HCT116 (cell line): Measurements from ENCODE around the gene HIVEP2.

ENCODE experiments used
- CEBPB ChIP-seq: IDR thresholded peaks from 2 replicates; pipeline ENCODE4 v1.6.1; 2012; ENCODE audit warnings: low read depth
- EZH2 ChIP-seq: fragments of 200-600 bp; sonication (generic); IDR thresholded peaks from 2 replicates; pipeline ENCODE4 v1.6.1; 2017; ENCODE audit warnings: antibody characterized with exemption, mixed run types
- EZH2phosphoT487 ChIP-seq: fragments of 200-600 bp; IDR thresholded peaks from 2 replicates; pipeline ENCODE4 v1.6.1; 2018; ENCODE audit warnings: antibody characterized with exemption, borderline replicate concordance
- MAX ChIP-seq: IDR thresholded peaks from 2 replicates; pipeline ENCODE4 v1.6.1; 2012
- POLR2A ChIP-seq: IDR thresholded peaks from 2 replicates; pipeline ENCODE4 v1.7.0; 2011; ENCODE audit warnings: borderline replicate concordance; ENCODE audit not compliant: insufficient read depth, insufficient read length; ENCODE audit errors: extremely low read depth
- POLR2AphosphoS5 ChIP-seq: IDR thresholded peaks from 2 replicates; pipeline ENCODE4 v1.6.1; 2011; ENCODE audit warnings: mild to moderate bottlenecking, low read depth, low read length, moderate library complexity
- RAD21 ChIP-seq: IDR thresholded peaks from 2 replicates; pipeline ENCODE4 v1.6.1; 2012; ENCODE audit warnings: low read depth, mild to moderate bottlenecking
- REST ChIP-seq: IDR thresholded peaks from 2 replicates; pipeline ENCODE4 v1.6.1; 2012; ENCODE audit warnings: low read depth
- SIN3A ChIP-seq: IDR thresholded peaks from 2 replicates; pipeline ENCODE4 v1.6.1; 2012; ENCODE audit warnings: low read depth
- SP1 ChIP-seq: IDR thresholded peaks from 2 replicates; pipeline ENCODE4 v1.6.1; 2012; ENCODE audit warnings: low read depth
- SRF ChIP-seq: IDR thresholded peaks from 2 replicates; pipeline ENCODE4 v1.6.1; 2012; ENCODE audit warnings: low read depth
- YY1 ChIP-seq: IDR thresholded peaks from 2 replicates; pipeline ENCODE4 v1.6.1; 2011; ENCODE audit warnings: low read length, low read depth, moderate library complexity, mild to moderate bottlenecking; ENCODE audit not compliant: insufficient replicate concordance; ENCODE audit errors: extremely low read depth
- TF ChIP-seq, protein P1 (sequence below), 3 experiments: fragments of 200-600 bp in 1 of 3; sonication (generic) in 1 of 3; IDR thresholded peaks in 2 of 3; conservative IDR thresholded peaks in 1 of 3; 2 replicates each; pipeline ENCODE4 v1.5.1; 2012 to 2017; ENCODE audit warnings: low read depth in 2 of 3, low read length in 2 of 3, antibody characterized with exemption in 1 of 3, borderline replicate concordance in 1 of 3, control low read depth in 1 of 3, mild to moderate bottlenecking in 1 of 3, mixed read lengths in 1 of 3, mixed run types in 1 of 3, moderate library complexity in 1 of 3; ENCODE audit not compliant: insufficient read depth in 1 of 3

GRCh38 chr6:142821860-142822259 lies 123.1 kb downstream of the HIVEP2 start:
- TF ChIP-seq, protein P1, sequence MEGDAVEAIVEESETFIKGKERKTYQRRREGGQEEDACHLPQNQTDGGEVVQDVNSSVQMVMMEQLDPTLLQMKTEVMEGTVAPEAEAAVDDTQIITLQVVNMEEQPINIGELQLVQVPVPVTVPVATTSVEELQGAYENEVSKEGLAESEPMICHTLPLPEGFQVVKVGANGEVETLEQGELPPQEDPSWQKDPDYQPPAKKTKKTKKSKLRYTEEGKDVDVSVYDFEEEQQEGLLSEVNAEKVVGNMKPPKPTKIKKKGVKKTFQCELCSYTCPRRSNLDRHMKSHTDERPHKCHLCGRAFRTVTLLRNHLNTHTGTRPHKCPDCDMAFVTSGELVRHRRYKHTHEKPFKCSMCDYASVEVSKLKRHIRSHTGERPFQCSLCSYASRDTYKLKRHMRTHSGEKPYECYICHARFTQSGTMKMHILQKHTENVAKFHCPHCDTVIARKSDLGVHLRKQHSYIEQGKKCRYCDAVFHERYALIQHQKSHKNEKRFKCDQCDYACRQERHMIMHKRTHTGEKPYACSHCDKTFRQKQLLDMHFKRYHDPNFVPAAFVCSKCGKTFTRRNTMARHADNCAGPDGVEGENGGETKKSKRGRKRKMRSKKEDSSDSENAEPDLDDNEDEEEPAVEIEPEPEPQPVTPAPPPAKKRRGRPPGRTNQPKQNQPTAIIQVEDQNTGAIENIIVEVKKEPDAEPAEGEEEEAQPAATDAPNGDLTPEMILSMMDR (IDR thresholded peaks at IDR 0.05 in 2 of 3, conservative IDR thresholded peaks at IDR 0.05 in 1 of 3; ENCODE audit: borderline replicate concordance in 1 of 3, insufficient read depth in 1 of 3, low read depth in 2 of 3, low read length in 2 of 3), result no peak
- no peak for TF ChIP-seq YY1
- no peak for TF ChIP-seq EZH2
- TF ChIP-seq REST, result no peak
- no peak for TF ChIP-seq MAX
- TF ChIP-seq EZH2phosphoT487, result no peak
- no peak for TF ChIP-seq POLR2A
- TF ChIP-seq POLR2AphosphoS5, result no peak
- TF ChIP-seq SP1, result no peak
- no peak for TF ChIP-seq SIN3A
- no peak for TF ChIP-seq CEBPB
- no peak for TF ChIP-seq SRF
- TF ChIP-seq RAD21, result no peak
